GM12878 (cell line): ENCODE data around the gene HCFC1R1.
A peak's percentile ranks its signal among the peaks of the same experiment; 100 is the strongest.

Experiments used
- CTCF ChIP-seq, 3 experiments: IDR thresholded peaks in 2 of 3; conservative IDR thresholded peaks in 1 of 3; 2 replicates each; pipeline ENCODE4 v1.5.1; 2011; ENCODE audit warnings: low read depth in 3 of 3, low read length in 3 of 3, mild to moderate bottlenecking in 3 of 3, control low read depth in 2 of 3, moderate library complexity in 2 of 3, inconsistent platforms in 1 of 3, mixed read lengths in 1 of 3; ENCODE audit not compliant: control insufficient read depth in 2 of 3, insufficient read depth in 1 of 3; ENCODE audit errors: extremely low read depth in 1 of 3
- EZH2 ChIP-seq: IDR thresholded peaks from 2 replicates; pipeline ENCODE4 v1.6.1; 2012; ENCODE audit warnings: low read depth, mild to moderate bottlenecking, control low read depth, inconsistent platforms, low read length, borderline replicate concordance; ENCODE audit not compliant: control insufficient read depth
- FOS ChIP-seq: IDR thresholded peaks from 3 replicates; pipeline ENCODE4 v1.6.1; 2011; ENCODE audit warnings: borderline replicate concordance; ENCODE audit not compliant: insufficient read length; ENCODE audit errors: extremely low read depth
- MYC ChIP-seq: IDR thresholded peaks from 2 replicates; pipeline ENCODE4 v1.6.1; 2011; ENCODE audit warnings: mild to moderate bottlenecking, low read length, moderate library complexity, inconsistent platforms; ENCODE audit not compliant: insufficient read depth, insufficient replicate concordance, insufficient read length, severe bottlenecking
- PAX5 ChIP-seq: IDR thresholded peaks from 2 replicates; pipeline ENCODE4 v1.6.1; 2011; ENCODE audit warnings: low read depth, low read length, borderline replicate concordance
- POLR2A ChIP-seq: IDR thresholded peaks from 2 replicates; pipeline ENCODE4 v1.6.1; 2011; ENCODE audit warnings: low read depth, mild to moderate bottlenecking, low read length
- POLR2AphosphoS5 ChIP-seq: IDR thresholded peaks from 2 replicates; pipeline ENCODE4 v1.6.1; 2011; ENCODE audit warnings: mild to moderate bottlenecking, low read length, inconsistent platforms
- TAF1 ChIP-seq: IDR thresholded peaks from 2 replicates; pipeline ENCODE4 v1.6.1; 2011; ENCODE audit warnings: mild to moderate bottlenecking, low read depth, low read length, borderline replicate concordance
- TF ChIP-seq, protein P1 (sequence below): IDR thresholded peaks from 2 replicates; pipeline ENCODE4 v1.6.1; 2012; ENCODE audit warnings: low read depth, low read length, improper control_type of control experiment
- TF ChIP-seq, protein P2 (sequence below): fragments of 450-650 bp; IDR thresholded peaks from 2 replicates; pipeline ENCODE4 v1.6.1; 2016; ENCODE audit warnings: mild to moderate bottlenecking

DNA sequence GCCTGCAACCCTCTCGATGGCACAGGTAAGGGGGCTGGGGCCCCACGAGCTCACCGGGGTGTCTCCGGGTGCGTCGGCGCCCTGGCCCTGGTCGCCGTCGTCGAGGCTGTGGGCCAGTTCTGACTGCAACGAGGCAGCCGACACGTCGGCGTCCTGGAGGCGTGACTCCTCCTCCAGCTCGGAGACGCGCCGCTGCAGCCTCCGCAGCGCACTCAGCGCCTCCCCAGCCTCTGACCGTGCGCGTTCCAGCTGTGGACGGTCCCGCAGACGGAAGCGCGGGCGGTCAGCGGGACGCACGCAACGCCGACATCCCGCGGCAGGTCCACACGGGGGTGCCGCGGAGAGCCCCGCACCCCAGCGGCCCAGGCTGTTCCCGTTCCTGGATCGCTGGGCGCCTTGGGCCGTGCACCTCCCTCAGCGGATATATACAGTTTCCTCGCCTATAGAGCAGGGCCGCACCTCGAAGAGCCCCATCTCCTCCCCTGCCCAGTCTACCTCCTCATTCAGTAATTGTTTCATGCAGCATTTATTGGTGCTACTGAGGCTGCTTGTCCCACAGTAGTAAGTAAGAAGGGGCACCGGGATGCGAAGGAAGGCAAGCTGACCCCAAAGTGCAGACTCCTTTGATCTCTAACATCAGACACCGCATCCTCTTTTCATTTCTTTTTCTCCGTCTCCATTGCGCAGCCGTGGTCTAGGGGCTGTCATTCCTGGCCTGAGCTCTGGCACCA lies 5.9 kb upstream of the HCFC1R1 start:
- no peak for TF ChIP-seq MYC
- TF ChIP-seq, protein P1, sequence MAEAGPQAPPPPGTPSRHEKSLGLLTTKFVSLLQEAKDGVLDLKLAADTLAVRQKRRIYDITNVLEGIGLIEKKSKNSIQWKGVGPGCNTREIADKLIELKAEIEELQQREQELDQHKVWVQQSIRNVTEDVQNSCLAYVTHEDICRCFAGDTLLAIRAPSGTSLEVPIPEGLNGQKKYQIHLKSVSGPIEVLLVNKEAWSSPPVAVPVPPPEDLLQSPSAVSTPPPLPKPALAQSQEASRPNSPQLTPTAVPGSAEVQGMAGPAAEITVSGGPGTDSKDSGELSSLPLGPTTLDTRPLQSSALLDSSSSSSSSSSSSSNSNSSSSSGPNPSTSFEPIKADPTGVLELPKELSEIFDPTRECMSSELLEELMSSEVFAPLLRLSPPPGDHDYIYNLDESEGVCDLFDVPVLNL, result no peak
- peak; percentile 22; the same call in 1 of the 2 replicates for TF ChIP-seq POLR2A
- TF ChIP-seq TAF1, result no peak
- no peak for TF ChIP-seq POLR2AphosphoS5
- TF ChIP-seq CTCF (IDR thresholded peaks at IDR 0.05 in 2 of 3, conservative IDR thresholded peaks at IDR 0.05 in 1 of 3; ENCODE audit: control insufficient read depth in 2 of 3, extremely low read depth in 1 of 3, insufficient read depth in 1 of 3, low read depth in 3 of 3, low read length in 3 of 3), result no peak
- no peak for TF ChIP-seq PAX5
- TF ChIP-seq, protein P2, sequence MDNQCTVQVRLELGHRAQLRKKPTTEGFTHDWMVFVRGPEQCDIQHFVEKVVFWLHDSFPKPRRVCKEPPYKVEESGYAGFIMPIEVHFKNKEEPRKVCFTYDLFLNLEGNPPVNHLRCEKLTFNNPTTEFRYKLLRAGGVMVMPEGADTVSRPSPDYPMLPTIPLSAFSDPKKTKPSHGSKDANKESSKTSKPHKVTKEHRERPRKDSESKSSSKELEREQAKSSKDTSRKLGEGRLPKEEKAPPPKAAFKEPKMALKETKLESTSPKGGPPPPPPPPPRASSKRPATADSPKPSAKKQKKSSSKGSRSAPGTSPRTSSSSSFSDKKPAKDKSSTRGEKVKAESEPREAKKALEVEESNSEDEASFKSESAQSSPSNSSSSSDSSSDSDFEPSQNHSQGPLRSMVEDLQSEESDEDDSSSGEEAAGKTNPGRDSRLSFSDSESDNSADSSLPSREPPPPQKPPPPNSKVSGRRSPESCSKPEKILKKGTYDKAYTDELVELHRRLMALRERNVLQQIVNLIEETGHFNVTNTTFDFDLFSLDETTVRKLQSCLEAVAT, result no peak
- no peak for TF ChIP-seq EZH2
- TF ChIP-seq FOS, result no peak
